NT2/D1 (cell line): ENCODE measurements around the gene UTP4.

Experiments
- DNase-seq: peaks from one replicate; pipeline ENCODE4 v3.0.0-alpha.2; 2011; ENCODE audit warnings: low read depth, low spot score
- H3K27me3 ChIP-seq: 2 replicates; pipeline ENCODE4 v1.6.0; 2011; ENCODE audit warnings: mild to moderate bottlenecking; ENCODE audit not compliant: insufficient read length, insufficient read depth
- H3K36me3 ChIP-seq: 2 replicates; pipeline ENCODE4 v1.6.1; 2011; ENCODE audit warnings: mild to moderate bottlenecking, low read length, mixed read lengths; ENCODE audit not compliant: insufficient read depth, insufficient read length
- H3K4me1 ChIP-seq: 2 replicates; pipeline ENCODE4 v1.5.1; 2011; ENCODE audit not compliant: insufficient read depth, insufficient read length
- H3K4me3 ChIP-seq: 2 replicates; pipeline ENCODE4 v1.5.1; 2011; ENCODE audit warnings: low read depth; ENCODE audit not compliant: insufficient read length
- H3K9ac ChIP-seq: 2 replicates; pipeline ENCODE4 v1.6.0; 2011; ENCODE audit warnings: low read depth; ENCODE audit not compliant: insufficient read length
- H3K9me3 ChIP-seq: 2 replicates; pipeline ENCODE4 v1.5.1; 2011; ENCODE audit warnings: mild to moderate bottlenecking, low read length; ENCODE audit not compliant: insufficient read depth
- SUZ12 ChIP-seq: IDR thresholded peaks from 2 replicates; pipeline ENCODE4 v1.6.1; 2011; ENCODE audit not compliant: insufficient read length, insufficient read depth; ENCODE audit errors: extremely low read depth
- YY1 ChIP-seq: IDR thresholded peaks from 2 replicates; pipeline ENCODE4 v1.6.1; 2011; ENCODE audit not compliant: insufficient read length, insufficient read depth
- ZNF274 ChIP-seq: IDR thresholded peaks from 2 replicates; pipeline ENCODE4 v1.6.1; 2011; ENCODE audit warnings: mild to moderate bottlenecking, low read depth, low read length

UTP4 gene

DNA sequence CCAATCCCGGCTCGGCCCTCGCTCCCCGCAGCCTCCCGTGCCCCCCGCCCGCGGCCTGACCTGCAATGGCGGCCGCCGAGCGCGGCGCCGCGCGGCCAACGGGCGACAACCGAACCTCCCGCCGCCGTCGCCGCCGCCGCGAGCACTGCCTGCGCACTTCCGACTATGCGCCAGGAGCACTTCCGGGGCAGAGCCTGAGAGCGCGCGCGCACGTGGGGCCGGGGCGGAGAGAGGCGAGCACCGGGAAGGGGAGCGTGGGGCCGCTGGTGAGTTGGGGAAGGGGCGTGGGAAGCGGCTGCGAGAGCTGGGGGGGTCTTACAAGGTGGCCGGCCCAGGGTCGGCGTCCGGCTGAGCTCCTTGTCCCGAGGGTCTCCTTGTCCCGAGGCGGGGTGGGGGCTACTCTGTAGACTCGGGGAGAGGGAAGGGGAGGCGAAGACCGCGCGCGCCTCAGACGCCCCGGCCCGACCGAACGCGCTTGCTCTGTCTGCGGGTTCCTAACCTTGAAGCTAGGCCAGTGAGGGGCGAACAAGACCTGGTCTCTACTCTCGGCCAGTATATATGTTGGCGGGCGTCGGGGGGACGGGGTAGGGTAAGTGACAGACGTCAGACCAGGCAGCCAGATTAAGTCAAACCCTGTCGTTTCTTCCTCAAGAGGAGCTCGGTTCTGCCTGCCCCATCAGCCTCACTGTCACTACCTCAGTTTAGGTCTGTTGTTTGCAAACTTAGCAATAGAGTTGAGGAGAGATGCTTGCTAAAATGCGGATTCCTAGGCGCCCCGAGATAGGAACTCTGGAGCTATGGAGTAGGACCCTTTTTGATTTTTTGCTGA is at the start of gene UTP4, which contains the start of gene CHTF8:
Gene UTP4 (plus strand): TSS at position 226 of the 829 bp plus-strand sequence. CDS start 811 bp downstream, outside the sequence.
Gene CHTF8 (minus strand): TSS at position 165 of the 829 bp plus-strand sequence. CDS start 11,130 bp downstream, outside the sequence.
- no peaks in the 10 kb centered on the region for H3K9me3 ChIP-seq
- H3K36me3 ChIP-seq: peaks cover 60% of the 10 kb centered on the region
- TF ChIP-seq YY1 (peak; percentile 20), ZNF274 (no peak), SUZ12 (no peak)
- peak within 1 kb of the TSS; percentile 95 for H3K4me3 ChIP-seq
- peak within 1 kb of the TSS; percentile 94 for H3K9ac ChIP-seq
- no peaks in the 10 kb centered on the region for H3K27me3 ChIP-seq
- no peaks in the 10 kb centered on the region for H3K4me1 ChIP-seq
- DNase-seq: peak; percentile 61

DNA sequence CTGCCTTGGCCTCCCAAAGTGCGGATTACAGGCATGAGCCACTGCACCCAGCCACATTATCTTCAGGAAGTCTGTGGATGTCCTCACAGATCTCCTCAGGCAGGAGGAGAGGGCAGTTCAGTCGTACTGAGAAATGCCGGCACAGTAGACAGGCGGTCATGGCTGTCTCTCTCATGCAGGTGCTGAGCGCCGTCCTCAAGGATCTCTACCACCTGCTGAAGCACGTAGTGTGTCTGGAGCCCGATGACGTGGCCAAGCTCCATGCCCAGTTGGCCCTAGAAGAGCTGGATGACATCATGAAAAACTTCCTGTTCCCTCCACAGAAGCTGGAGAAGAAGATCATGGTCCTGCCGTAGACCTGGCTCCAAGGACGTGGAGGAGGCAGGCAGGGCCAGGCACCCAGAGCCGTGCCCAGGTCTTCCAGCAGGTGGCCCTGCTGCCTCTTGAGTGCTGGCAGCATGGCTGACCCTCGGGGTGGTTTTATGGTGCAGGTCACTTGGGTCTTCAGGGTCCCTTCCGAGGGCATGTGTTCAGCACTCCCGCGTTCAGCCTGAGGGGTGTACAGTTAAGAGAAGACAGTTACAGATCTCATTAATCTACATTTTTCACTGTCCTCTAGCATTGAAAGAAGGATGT is 49.0 kb upstream of the UTP4 start:
- no peak for DNase-seq
- Histone ChIP-seq H3K4me3 (no peak overlapping the region), H3K4me1 (peaks cover 11% of the 10 kb centered on the region), H3K27me3 (no peaks in the 10 kb centered on the region), H3K9ac (no peak overlapping the region), H3K36me3 (peaks cover 6% of the 10 kb centered on the region), H3K9me3 (no peaks in the 10 kb centered on the region)
- TF ChIP-seq ZNF274: no peak
- no peak for TF ChIP-seq YY1
- no peak for TF ChIP-seq SUZ12

DNA sequence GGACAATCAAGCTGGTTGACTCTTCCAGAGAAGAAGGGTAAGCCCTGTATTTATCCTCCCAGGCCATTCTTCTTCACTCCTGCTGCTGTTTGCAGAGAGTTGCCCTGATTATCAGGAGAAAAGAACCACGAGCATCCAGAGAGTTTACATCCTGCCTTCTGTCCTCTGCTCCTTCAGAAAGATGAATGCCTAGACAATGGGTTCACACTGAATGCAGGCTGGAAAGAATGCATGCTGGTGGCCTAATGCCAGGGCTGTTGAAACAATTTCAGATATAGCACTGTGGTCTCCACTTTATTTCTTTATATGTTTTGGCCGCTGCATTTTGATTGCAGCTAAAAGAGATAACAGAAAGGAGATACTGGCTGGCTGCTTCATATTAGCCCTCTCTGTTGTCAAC is 48.2 kb upstream of the UTP4 start:
- H3K4me3 ChIP-seq: no peak overlapping the region
- no peaks in the 10 kb centered on the region for H3K9me3 ChIP-seq
- peaks cover 12% of the 10 kb centered on the region for H3K4me1 ChIP-seq
- no peak for DNase-seq
- TF ChIP-seq YY1: no peak
- no peak for TF ChIP-seq SUZ12
- TF ChIP-seq ZNF274: no peak
- H3K36me3 ChIP-seq: peaks cover 6% of the 10 kb centered on the region
- H3K9ac ChIP-seq: no peak overlapping the region
- H3K27me3 ChIP-seq: no peaks in the 10 kb centered on the region

DNA sequence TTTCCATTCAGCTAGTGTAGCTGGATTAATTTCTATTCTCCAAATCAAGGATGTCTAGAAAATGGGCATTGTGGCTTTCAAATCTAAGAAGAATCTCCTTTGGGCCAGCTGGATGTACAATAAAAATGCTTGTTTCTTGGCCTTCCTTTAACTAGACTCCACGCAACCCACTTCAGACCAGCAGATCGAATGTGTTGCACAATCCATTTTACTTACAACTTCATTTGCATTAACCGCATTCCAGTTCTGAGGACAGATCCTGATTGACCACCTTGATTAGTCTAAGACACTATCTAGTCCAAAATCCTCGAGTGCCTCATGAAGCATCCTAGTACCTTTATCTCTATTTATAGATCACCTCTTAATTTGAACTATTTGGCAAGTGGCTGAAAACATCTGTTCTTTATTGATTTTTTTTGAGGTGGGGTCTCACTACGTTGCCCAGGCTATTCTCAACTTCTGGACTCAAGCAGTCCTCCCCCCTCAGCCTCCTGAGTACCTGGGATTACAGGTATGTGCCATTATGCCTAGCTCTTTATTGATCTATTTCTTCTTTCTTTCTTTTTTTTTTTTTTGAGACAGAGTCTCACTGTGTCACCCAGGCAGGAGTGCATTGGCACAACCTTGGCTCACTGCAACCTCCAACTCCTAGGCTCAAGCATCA is 47.3 kb upstream of the UTP4 start:
- H3K36me3 ChIP-seq: peaks cover 6% of the 10 kb centered on the region
- no peaks in the 10 kb centered on the region for H3K27me3 ChIP-seq
- H3K4me3 ChIP-seq: no peak overlapping the region
- no peak for TF ChIP-seq YY1
- TF ChIP-seq ZNF274: no peak
- no peak for TF ChIP-seq SUZ12
- H3K9ac ChIP-seq: no peak overlapping the region
- no peaks in the 10 kb centered on the region for H3K9me3 ChIP-seq
- H3K4me1 ChIP-seq: peaks cover 20% of the 10 kb centered on the region
- DNase-seq: no peak

DNA sequence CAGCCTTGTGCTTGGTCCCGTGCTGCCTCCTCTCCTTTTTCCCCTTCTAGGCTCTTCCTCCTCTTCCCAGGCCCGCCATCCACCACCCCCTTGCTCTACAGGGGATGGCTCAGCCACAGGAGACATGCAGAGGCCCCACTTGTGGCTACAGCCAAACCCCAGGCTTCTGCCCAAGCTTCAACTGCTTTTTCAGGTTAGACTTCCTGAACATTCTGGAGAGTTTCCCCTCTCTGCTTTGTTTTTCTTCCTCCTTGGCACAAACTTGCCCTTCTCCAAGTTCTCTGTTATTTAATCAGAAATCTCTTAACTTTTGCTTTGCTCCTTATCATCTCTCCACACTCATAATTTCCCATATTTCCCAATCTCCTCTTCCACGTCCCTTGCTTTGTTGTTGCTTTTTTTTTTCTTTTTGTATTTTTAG is 45.3 kb upstream of the UTP4 start:
- H3K4me3 ChIP-seq: no peak overlapping the region
- H3K9me3 ChIP-seq: no peaks in the 10 kb centered on the region
- H3K36me3 ChIP-seq: peaks cover 6% of the 10 kb centered on the region
- DNase-seq: no peak
- no peak overlapping the region for H3K9ac ChIP-seq
- H3K4me1 ChIP-seq: peaks cover 21% of the 10 kb centered on the region
- no peak for TF ChIP-seq ZNF274
- no peak for TF ChIP-seq SUZ12
- no peak for TF ChIP-seq YY1
- no peaks in the 10 kb centered on the region for H3K27me3 ChIP-seq

DNA sequence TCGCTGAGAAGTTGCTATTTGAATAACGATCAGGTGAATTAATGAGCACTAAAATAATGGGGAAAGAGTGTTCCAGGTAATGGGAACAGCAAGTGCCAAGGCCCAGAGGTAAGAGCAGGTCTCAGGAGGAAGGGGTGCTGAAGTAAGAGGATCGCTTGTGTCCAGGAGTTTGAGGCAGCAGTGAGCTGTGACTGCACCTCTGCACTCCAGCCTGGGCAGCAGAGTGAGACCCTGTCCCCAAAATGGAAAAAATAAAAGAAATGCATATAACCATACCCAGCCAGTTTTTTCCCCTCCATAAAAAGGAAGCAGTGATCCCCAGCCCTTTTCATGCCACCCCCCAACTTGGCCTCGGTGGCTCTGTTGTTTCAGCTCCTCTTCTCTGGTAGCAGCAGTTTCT is 43.8 kb upstream of the UTP4 start:
- DNase-seq: no peak
- Histone ChIP-seq H3K4me3 (no peak overlapping the region), H3K9me3 (no peaks in the 10 kb centered on the region), H3K4me1 (peaks cover 15% of the 10 kb centered on the region), H3K27me3 (no peaks in the 10 kb centered on the region), H3K9ac (no peak overlapping the region), H3K36me3 (peaks cover under 1% of the 10 kb centered on the region)
- TF ChIP-seq ZNF274: no peak
- TF ChIP-seq SUZ12: no peak
- no peak for TF ChIP-seq YY1

DNA sequence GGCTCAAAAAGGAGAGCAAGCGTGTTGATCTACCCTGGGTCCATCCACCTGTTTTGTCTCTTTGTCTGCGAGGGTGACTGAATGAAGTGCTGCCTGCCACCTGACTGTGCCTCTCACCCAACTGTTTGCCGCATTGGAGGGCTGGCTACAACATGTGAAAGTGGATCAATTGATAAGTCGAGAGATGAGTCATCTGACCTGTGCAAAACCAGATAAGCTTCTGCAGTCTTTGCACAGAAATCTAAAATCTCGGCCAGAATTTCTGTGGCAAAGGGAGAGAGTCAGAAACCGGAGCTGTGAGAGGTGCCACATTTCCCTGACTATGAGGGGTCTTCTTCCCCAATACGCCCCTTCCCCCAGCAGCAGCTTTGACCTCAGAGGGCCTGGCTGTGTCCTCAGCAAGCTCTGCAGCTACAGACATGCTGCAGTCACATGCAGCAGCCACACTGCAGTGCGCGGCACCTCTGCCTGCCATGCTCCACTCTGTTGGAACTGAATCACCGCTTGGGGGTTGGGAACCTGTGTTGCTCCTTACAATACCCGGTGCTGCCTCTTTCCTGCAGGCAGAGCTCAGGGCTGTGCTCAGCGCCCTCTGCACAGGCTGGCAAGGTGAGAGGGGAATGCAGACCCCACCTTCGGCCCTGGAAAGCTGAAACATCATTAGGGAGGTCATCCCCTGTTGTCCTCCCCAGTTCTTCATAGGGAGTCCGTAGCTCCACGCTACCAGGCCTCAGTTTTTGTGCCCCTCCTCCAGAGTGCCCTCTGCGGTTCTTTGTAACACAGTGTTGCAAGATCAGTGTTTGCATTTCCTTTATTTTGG is 43.1 kb upstream of the UTP4 start:
- peak overlapping the region; percentile 27 for H3K9ac ChIP-seq
- no peak for DNase-seq
- no peak for TF ChIP-seq SUZ12
- no peak for TF ChIP-seq YY1
- no peak for TF ChIP-seq ZNF274

More for the DNA sequence above, 43.1 kb upstream of the UTP4 start:
- H3K36me3 ChIP-seq: no peaks in the 10 kb centered on the region
- H3K27me3 ChIP-seq: no peaks in the 10 kb centered on the region
- peaks cover 14% of the 10 kb centered on the region for H3K4me1 ChIP-seq
- no peak overlapping the region for H3K4me3 ChIP-seq
- H3K9me3 ChIP-seq: no peaks in the 10 kb centered on the region
